ENCODE measurements around the gene DIS3L2.

GRCh38 chr2:232142049-232142448, 180.5 kb downstream of the DIS3L2 start:
- TF ChIP-seq POLR2AphosphoS5 (IDR thresholded peaks at IDR 0.05; ENCODE audit: borderline replicate concordance, low read depth, low read length) (no peak), EZH2 (IDR thresholded peaks at IDR 0.05) (no peak), FOXP2 (optimal IDR thresholded peaks at IDR 0.05; ENCODE audit: control extremely low read depth, extremely low read length, insufficient read depth) (no peak)
